Activated CD8-positive, alpha-beta memory T cell treated with anti-CD3 and anti-CD28 coated beads for 1 hour (primary cell): ENCODE data around the gene ACKR3.

ENCODE experiments used
- DNase-seq, 2 donors: peaks; one replicate each; pipeline ENCODE4 v3.0.0-alpha.2; 2020; ENCODE audit warnings: low read depth in 1 of 2; ENCODE audit errors: extremely low read depth in 1 of 2

ACKR3 gene

GRCh38 chr2:236628256-236628901 lies 58.8 kb downstream of the ACKR3 start:
- DNase-seq: no peak

GRCh38 chr2:236628981-236629605 lies 59.5 kb downstream of the ACKR3 start:
- DNase-seq: no peak

GRCh38 chr2:236629961-236630872 lies 60.6 kb downstream of the ACKR3 start:
- DNase-seq: no peak

- DNase-seq: no peak
These were observed 61.7 kb downstream of the ACKR3 start for GRCh38 chr2:236631281-236631855.

GRCh38 chr2:236631856-236632291 lies 62.2 kb downstream of the ACKR3 start:
- DNase-seq: no peak
